GM18499 (cell line): Measurements from ENCODE around the gene CIAPIN1.
"Not testable (repeated sequence)": the region's sequence is repeated elsewhere in the genome, so short reads cannot be mapped to it uniquely, and the experiment has no call there.

Experiments
- ATAC-seq: cut with Tn5 transposase; IDR thresholded peaks from one replicate; pipeline ENCODE4 v1.9.1; 2021; ENCODE audit warnings: moderate number of reproducible peaks; ENCODE audit not compliant: insufficient read depth, unreplicated experiment

The CIAPIN1 gene

GRCh38 chr16:57411362-57411976 lies 35.7 kb downstream of the CIAPIN1 start:
- no peak for ATAC-seq

- ATAC-seq, result no peak
These were observed 37.2 kb downstream of the CIAPIN1 start for GRCh38 chr16:57409870-57410587.

- ATAC-seq, result no peak
These were observed 38.1 kb downstream of the CIAPIN1 start for GRCh38 chr16:57409065-57409464.

- ATAC-seq, result no peak
These were observed 39.4 kb downstream of the CIAPIN1 start for GRCh38 chr16:57407521-57408353.

- no peak for ATAC-seq
These were observed 40.3 kb downstream of the CIAPIN1 start for GRCh38 chr16:57406881-57407280.

GRCh38 chr16:57405097-57405496 lies 42.1 kb downstream of the CIAPIN1 start:
- ATAC-seq, result no peak

GRCh38 chr16:57403965-57404817 lies 43.0 kb downstream of the CIAPIN1 start, which contains the start of gene CCL17:
CCL17 (plus strand) TSS chr16:57404767; CDS start chr16:57413933, 9,166 bp downstream.
- ATAC-seq, result no peak

GRCh38 chr16:57401943-57402640 lies 45.1 kb downstream of the CIAPIN1 start:
- no peak for ATAC-seq

- not testable (repeated sequence) for ATAC-seq
These were observed 49.7 kb downstream of the CIAPIN1 start for GRCh38 chr16:57397493-57397892.

- no peak for ATAC-seq
These were observed 50.4 kb downstream of the CIAPIN1 start for GRCh38 chr16:57396786-57397185.

GRCh38 chr16:57395026-57395425 lies 52.2 kb downstream of the CIAPIN1 start:
- ATAC-seq, result no peak

- ATAC-seq, result no peak
These were observed 52.7 kb downstream of the CIAPIN1 start for GRCh38 chr16:57394444-57394843.

- no peak for ATAC-seq
These were observed 54.5 kb downstream of the CIAPIN1 start for GRCh38 chr16:57392694-57393093.

- no peak for ATAC-seq
These were observed 55.5 kb downstream of the CIAPIN1 start for GRCh38 chr16:57391708-57392107.

- ATAC-seq, result no peak
These were observed 55.9 kb downstream of the CIAPIN1 start for GRCh38 chr16:57391300-57391699.

GRCh38 chr16:57390636-57391295 lies 56.4 kb downstream of the CIAPIN1 start:
- no peak for ATAC-seq

- ATAC-seq, result no peak
These were observed 58.1 kb downstream of the CIAPIN1 start for GRCh38 chr16:57389087-57389468.

GRCh38 chr16:57388359-57389086 lies 58.7 kb downstream of the CIAPIN1 start:
- no peak for ATAC-seq
